HEK293T (cell line): ENCODE results near the gene PIAS3.
A peak's percentile ranks its signal among the peaks of the same experiment; 100 is the strongest.
"Not testable (repeated sequence)": the region's sequence is repeated elsewhere in the genome, so short reads cannot be mapped to it uniquely, and the experiment has no call there.

Experiments
- CTCF ChIA-PET: fragments of 350-600 bp; formaldehyde crosslinking; extraction: SDS; loops from one replicate; lab custom pipeline; 2021; ENCODE audit warnings: antibody characterized with exemption, inconsistent platforms; lab: Yijun Ruan, JAX
- POLR2A ChIA-PET: fragments of 350-600 bp; formaldehyde crosslinking; extraction: SDS; loops from one replicate; lab custom pipeline; 2020; ENCODE audit warnings: antibody characterized with exemption, inconsistent platforms; lab: Yijun Ruan, JAX
- DNase-seq: peaks from one replicate; pipeline ENCODE4 v3.0.0; 2012; ENCODE audit warnings: mixed read lengths; ENCODE audit errors: extremely low spot score
- ARNT ChIP-seq: fragments of 450-650 bp; IDR thresholded peaks from 2 replicates; pipeline ENCODE4 v1.6.1; 2017; ENCODE audit warnings: mild to moderate bottlenecking
- BHLHE40 ChIP-seq: fragments of 450-650 bp; IDR thresholded peaks from 2 replicates; pipeline ENCODE4 v1.6.1; 2016; ENCODE audit warnings: mild to moderate bottlenecking, moderate library complexity, borderline replicate concordance
- CTBP1 ChIP-seq: fragments of 450-650 bp; IDR thresholded peaks from 2 replicates; pipeline ENCODE4 v1.6.1; 2016; ENCODE audit warnings: borderline replicate concordance
- ELF4 ChIP-seq: fragments of 450-650 bp; IDR thresholded peaks from 2 replicates; pipeline ENCODE4 v1.6.1; 2017; ENCODE audit warnings: antibody characterized with exemption
- FOXA1 ChIP-seq: fragments of 450-650 bp; IDR thresholded peaks from 2 replicates; pipeline ENCODE4 v1.6.1; 2016; ENCODE audit warnings: mild to moderate bottlenecking
- FOXK2 ChIP-seq: fragments of 450-650 bp; IDR thresholded peaks from 2 replicates; pipeline ENCODE4 v1.6.1; 2016; ENCODE audit warnings: mild to moderate bottlenecking
- FOXM1 ChIP-seq: fragments of 450-650 bp; IDR thresholded peaks from 2 replicates; pipeline ENCODE4 v1.6.1; 2017; ENCODE audit warnings: mild to moderate bottlenecking, borderline replicate concordance
- HDGF ChIP-seq: fragments of 450-650 bp; IDR thresholded peaks from 2 replicates; pipeline ENCODE4 v1.6.1; 2017; ENCODE audit warnings: antibody characterized with exemption, borderline replicate concordance
- L3MBTL2 ChIP-seq: fragments of 450-650 bp; conservative IDR thresholded peaks from 2 replicates; pipeline ENCODE4 v1.6.1; 2016; ENCODE audit warnings: mild to moderate bottlenecking
- LEF1 ChIP-seq: fragments of 450-650 bp; IDR thresholded peaks from 2 replicates; pipeline ENCODE4 v1.6.1; 2017; ENCODE audit warnings: mild to moderate bottlenecking, borderline replicate concordance
- SP1 ChIP-seq: fragments of 450-650 bp; IDR thresholded peaks from 2 replicates; pipeline ENCODE4 v1.6.1; 2017
- SUZ12 ChIP-seq: fragments of 450-650 bp; IDR thresholded peaks from 2 replicates; pipeline ENCODE4 v1.6.1; 2016; ENCODE audit warnings: mild to moderate bottlenecking
- TARDBP ChIP-seq: fragments of 450-650 bp; IDR thresholded peaks from 2 replicates; pipeline ENCODE4 v1.6.1; 2016
- ZNF384 ChIP-seq: fragments of 450-650 bp; IDR thresholded peaks from 2 replicates; pipeline ENCODE4 v1.6.1; 2016
- TF ChIP-seq, protein P1 (sequence below): fragments of 450-650 bp; IDR thresholded peaks from 2 replicates; pipeline ENCODE4 v1.6.1; 2016

The PIAS3 gene

DNA sequence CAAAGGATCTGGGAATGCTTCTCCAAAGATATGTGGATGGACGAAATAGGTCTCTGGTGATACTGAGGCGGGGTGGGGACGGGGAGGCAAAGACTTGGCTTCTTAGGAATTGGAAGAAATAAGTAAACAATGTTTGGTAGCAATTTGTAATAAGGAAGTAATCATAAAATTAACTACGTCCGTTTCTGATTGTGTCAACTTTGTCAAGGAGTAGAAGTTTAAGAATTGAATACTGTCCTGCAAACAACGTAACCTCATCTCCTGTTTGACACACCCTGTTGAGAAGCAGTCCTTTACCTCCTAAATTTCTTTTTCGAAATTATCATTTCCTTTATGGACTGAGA lies 34.4 kb downstream of the PIAS3 start:
- TF ChIP-seq ZNF384 (no peak), SP1 (no peak), FOXK2 (no peak), FOXA1 (no peak), TARDBP (no peak), ARNT (no peak), CTBP1 (no peak), LEF1 (no peak)
- TF ChIP-seq, protein P1, sequence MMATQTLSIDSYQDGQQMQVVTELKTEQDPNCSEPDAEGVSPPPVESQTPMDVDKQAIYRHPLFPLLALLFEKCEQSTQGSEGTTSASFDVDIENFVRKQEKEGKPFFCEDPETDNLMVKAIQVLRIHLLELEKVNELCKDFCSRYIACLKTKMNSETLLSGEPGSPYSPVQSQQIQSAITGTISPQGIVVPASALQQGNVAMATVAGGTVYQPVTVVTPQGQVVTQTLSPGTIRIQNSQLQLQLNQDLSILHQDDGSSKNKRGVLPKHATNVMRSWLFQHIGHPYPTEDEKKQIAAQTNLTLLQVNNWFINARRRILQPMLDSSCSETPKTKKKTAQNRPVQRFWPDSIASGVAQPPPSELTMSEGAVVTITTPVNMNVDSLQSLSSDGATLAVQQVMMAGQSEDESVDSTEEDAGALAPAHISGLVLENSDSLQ: no peak
- ChIA-PET CTCF (interaction anchor here (3.7 kb wide), 1 partner anchor 21 kb away, joined by 17 read pairs; the partner anchor contains the start of gene NUDT17), POLR2A (interaction anchor here (0.6 to 3.4 kb wide), 19 partner anchors 17 to 211 kb away, joined by 3 to 27 read pairs (median 4); partner anchors contain the start of genes ANKRD34A, NUDT17, PIAS3 and POLR3GL)
- DNase-seq: no peak

DNA sequence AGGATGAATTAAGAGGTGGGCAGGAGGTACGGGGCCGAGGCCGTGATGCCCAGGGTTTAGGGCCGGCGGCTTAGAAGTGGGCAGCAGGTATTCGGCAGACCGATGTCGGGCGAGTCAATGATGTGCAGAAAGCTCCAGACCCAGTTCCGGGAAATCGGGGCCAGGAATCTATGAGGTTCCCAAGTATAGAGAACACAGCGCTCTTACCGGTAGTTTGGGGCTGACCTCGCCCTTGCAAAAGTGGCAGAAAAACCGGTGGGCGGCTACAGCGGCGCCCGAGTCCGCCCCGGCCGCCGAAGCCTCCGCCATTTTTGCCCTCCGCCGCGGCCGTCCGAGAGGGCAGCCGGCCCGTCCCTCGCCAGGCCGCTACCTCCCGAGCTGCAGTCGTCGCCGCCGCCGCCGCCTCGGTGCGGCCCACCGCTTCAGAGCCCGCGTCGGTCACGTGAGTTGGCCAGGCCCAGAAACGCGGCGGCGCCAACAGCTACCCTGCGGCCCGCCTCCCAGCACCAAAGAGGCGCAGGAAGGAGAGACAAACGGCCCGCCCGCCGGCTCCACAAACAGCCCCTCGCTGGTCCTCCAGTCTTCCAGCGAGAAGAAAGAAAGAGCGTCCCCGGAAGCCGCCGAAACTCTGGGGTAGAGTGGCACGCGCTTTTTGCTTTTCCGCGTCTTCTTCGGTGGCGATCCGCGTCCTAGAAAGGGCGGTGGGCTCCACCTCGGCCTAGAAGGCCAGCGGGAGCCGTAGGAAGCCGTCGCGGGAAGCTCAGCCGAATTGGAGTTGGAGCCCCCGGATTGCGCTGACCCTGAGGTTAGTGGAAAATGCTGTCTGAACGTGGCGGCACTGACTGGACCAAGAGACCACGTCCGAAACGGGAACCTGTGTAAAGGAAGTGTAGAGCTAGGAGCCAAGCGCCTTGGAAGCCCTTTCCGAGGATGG lies 35.0 kb downstream of the PIAS3 start, which contains the start of the genes POLR3C and RNF115:
POLR3C (plus strand) TSS at position 636 of the 934 bp plus-strand sequence. CDS start 1,577 bp downstream, outside the sequence.
RNF115 (minus strand) TSS at position 531 of the 934 bp plus-strand sequence; CDS start at position 309, 222 bp downstream.
- CTCF ChIA-PET: interaction anchor here (3.7 kb wide), 1 partner anchor 21 kb away, joined by 17 read pairs; the partner anchor contains the start of gene NUDT17
- POLR2A ChIA-PET: interaction anchor here (0.6 to 3.4 kb wide), 22 partner anchors 15 to 212 kb away, joined by 3 to 27 read pairs (median 4); partner anchors contain the start of genes ANKRD34A, NUDT17, PIAS3 and POLR3GL
- DNase-seq: peak; percentile 91
- TF ChIP-seq HDGF (no peak), FOXK2 (no peak), LEF1 (no peak), TARDBP (no peak), ELF4 (peak; percentile 43; the same call in 1 of the 2 replicates), SUZ12 (no peak), BHLHE40 (no peak), L3MBTL2 (peak; percentile 94)
- TF ChIP-seq, protein P1: no peak

DNA sequence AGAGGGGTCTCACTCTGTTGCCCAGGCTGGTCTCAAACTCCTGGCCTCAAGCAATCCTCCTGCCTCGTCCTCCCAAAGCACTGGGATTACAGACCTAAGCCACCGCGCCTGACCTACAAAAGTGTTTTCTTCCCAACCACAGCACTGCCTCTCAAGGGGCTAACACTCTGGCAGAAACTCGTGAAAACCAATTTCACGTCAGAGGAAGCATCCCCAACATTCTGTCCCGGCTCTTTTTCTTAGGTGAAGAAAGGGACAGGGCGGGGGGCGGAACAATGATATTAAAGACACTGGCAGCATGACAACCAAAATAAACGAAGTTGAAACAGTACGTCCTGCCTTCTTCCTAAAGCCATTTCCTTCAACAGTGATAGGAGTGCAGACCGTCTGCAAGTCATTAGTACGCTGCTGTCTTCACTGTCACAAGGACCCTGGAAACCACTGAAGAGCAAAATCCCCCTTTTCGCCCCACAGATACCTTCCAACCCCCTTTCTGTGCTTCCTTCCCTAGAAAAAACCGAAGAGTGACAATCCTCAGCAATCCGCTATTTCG lies 36.0 kb downstream of the PIAS3 start:
- POLR2A ChIA-PET, DNase-seq, CTCF ChIA-PET: not testable (repeated sequence)

DNA sequence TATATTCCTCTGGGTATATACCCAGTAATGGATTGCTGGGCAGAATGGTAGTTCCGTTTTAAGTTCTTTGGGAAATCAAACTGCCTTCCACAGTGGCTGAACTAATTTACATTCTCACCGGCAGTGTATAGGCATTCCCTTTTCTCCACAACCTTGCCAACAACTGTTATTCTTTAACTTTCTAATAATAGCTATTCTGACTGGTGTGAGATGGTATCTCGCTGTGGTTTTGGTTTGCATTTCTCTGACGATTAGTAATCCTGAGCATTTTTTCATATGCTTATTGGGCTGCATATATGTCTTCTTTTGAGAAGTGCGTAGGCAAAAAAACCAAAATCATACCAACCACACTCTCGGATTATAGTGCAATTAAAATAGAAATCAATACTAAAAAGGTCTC lies 40.8 kb downstream of the PIAS3 start:
- CTCF ChIA-PET, DNase-seq, POLR2A ChIA-PET: not testable (repeated sequence)

DNA sequence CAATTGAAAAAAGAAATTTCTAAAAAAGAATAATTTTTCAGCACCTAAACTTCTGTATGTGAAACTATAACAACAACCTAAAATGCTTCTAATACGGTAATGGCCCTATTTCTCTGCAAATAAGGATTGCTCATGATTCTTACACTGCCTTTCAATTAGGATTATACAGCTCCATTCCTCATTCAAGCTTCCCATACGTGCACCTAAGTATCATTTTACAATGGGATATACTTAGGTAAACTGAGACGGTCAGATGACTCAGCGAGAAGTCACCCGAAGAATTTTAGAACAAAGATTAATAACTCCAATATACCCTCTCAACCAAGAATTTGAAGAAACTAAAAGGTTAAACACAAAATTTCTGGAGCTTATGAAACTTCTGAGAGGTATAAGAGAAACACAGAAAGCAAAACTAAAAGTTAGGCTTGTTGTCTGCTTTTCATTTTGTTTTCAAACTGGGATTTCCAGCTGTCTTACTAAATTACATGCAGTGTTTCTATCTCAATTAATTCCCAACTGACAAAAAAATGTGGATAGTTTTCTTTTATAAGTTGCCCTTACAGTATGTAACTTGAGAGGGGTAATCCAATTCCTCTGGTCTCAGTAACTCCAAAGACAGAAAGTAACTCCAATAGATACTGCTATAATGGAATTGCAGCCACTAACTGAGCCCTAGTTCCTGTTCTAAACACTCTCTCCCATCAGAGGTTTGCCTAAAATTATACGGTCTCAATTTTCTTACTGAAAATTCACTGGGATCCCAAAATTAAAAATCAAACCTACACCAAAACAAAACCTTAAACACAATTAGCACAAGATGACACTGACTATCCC lies 45.7 kb downstream of the PIAS3 start:
- DNase-seq, POLR2A ChIA-PET, CTCF ChIA-PET: not testable (repeated sequence)

DNA sequence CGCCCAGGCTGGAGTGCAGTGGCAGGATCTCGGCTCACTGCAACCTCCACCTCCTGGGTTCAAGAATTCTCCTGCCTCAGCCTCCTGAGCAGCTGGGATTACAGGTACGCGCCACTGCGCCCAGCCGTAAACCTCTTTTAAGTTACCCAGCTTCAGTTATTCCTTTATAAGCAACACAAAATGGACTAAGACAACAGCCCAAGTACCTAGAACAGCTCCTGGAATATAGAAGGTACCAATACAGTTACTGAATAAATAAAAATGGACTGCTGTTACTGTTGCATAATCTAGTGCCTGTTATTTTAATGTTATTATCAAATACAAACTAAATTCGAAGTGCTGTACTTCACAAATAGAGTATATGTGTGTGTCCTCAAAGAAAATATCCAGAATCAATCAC lies 52.0 kb downstream of the PIAS3 start:
- ChIA-PET CTCF (no interaction called here), POLR2A (no interaction called here)
- TF ChIP-seq SUZ12 (no peak), BHLHE40 (no peak), ARNT (no peak)
- TF ChIP-seq, protein P1: no peak
- no peak for DNase-seq

DNA sequence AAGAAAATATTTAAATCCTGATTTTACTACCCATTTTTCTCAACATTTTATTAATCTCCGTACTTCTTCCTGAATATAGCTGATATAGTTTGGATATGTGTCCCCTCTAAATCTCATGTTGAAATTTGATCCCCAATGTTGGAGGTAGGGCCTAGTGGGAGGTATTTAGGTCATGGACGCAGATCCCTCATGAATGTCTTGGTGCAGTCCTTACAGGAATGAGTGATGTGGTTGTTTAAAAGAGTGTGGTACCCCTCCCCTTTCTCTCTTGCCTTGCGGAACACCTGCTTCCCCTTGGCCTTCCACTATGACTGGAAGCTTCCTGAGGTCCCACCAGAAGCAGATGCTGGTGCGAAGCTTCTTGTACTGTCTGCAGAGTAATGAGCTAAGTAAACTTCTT lies 52.5 kb downstream of the PIAS3 start:
- ChIA-PET POLR2A (interaction anchor here (1.3 kb wide), 1 partner anchor 18 kb away, joined by 6 read pairs; the partner anchor contains the start of genes POLR3C and RNF115), CTCF (interaction anchor here (1.2 kb wide), 1 partner anchor 39 kb away, joined by 3 read pairs; the partner anchor contains the start of gene NUDT17)
- TF ChIP-seq, protein P1: no peak
- no peak for TF ChIP-seq ARNT
- TF ChIP-seq FOXM1: no peak
- TF ChIP-seq ELF4: no peak
- no peak for TF ChIP-seq BHLHE40
- TF ChIP-seq FOXK2: no peak
- DNase-seq: no peak
